Stimulated activated naive CD4-positive, alpha-beta T cell treated with Interleukin-2 at 50 U/mL for 16 hours (primary cell): ENCODE measurements around the gene UBE2O.

Experiments used
- DNase-seq: peaks from one replicate; lab custom pipeline; 2025; lab: John Stamatoyannopoulos, UW

Gene UBE2O

DNA sequence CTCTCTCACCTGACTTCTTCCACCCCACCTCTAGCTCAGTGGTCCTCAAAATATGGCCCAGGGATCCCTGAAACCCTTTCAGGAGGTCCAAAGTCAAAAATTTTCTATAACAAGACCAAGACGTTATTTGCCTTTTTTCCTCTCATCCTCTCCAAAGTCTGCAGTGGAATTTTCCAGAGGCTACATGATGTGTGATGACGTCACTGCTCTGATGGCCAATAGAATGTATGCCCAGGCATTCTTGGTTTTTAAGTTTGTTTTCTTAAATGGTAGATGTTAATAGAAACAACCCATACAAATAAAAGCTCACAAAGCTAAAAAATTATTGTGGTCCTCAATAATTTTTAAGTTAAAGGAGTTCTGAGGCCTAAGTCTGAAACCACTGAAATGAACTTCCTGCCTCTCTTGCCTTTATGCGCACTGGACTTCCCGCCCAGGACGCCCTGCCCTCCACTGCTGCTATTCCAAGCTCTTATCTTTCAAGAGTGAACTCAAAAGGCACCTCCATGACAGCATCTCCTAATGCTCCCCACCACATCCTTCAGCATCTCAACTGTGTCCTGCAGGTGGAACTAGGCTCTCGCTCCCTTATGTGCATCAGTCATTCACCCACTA lies 13.5 kb downstream of the UBE2O start:
- no peak for DNase-seq

DNA sequence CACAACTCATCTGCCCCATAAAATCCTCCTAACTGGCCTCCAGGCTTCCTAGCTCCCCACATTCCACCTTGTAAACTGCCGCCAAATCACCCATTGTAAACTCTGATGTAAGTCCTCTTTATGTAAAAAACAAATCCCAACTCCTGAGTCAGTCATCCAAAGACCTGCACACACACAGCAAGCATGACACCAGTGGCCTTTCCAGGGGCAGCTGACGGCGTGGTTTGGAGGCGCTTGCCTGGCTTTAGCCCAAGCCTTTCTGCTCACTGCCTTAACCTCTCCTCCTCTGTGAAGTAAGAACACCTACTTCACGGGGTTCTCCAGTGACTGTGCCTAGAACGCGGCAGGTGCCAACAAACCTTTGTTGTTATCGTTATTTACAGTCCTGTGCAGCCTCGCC lies 14.0 kb downstream of the UBE2O start:
- no peak for DNase-seq

DNA sequence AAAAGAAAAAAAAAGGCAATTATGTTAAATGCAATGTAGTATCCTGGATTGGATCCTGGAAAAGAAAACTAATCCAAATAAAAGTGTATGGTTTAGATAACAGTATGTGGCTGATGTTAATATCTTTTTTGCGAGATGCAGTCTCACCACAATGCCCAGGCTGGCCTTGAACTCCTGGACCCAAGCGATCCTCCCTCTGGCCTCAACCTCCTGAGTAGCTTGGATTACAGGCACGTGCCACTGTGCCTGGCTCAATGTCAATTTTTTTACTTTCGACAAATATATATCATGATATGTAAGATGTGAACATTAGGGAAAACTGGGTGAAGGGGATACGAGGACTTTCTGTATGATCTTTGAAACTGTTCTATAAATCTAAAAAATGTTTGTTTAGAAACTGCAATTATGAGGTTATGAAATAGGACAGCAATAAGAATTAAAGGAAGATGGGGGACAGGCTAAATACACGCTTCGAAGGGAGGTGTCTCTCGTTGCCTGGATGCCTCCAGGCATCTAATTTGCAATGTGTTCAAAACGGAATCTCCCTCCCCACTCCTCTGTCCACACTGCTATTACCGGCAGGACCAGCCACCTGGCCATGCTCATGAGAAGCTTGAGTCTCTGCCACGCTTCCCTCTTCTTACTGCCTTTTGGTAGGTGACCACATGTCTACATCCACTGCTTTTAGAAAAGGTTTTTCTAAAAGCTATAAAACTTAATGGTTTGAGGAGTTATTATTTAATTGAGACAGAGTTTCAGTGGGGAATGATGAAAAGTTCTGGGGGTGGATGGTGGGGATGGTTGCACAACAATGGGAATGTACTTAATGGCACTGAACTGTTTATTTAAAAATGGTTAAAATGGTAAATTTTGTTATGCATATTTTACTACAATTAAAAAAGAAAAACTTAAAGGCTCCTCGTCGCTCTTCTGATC lies 15.2 kb downstream of the UBE2O start:
- DNase-seq: no peak

DNA sequence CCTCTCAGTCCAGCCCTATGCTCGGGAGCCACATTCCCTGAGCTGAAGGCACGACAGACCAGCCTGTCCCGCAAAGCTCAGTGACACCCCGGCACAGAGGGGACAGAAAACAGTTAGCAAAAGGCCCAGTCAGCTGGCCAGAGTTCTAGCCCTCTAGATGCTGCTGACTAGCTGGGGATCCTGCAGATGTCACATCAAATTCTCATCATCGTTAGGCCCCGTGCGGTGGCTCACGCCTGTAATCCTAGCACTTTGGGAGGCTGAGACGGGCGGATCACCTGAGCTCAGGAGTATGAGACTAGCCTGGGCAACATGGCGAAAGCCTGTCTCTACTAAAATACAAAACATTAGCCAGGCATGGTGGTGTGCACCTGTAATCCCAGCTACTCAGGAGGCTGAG lies 17.2 kb downstream of the UBE2O start:
- no peak for DNase-seq

DNA sequence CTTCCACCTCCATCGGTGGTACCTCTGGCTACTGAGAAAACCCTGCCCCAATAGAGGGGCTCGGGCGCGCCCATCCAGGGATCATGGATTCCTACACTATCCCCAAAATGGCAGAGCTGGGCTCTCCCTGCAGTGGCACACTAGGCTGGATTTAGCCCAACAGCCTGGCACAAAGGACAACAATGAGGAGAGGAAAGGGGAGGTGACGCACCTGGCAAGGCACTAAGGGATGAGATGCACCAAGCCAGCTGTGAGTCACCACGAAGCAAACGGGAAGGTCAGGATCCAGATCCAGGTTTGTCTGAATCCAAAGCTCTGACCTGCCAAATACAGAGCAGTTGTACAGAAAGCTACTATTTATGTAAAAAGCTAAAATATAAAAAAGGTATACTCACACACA lies 18.1 kb downstream of the UBE2O start:
- no peak for DNase-seq

DNA sequence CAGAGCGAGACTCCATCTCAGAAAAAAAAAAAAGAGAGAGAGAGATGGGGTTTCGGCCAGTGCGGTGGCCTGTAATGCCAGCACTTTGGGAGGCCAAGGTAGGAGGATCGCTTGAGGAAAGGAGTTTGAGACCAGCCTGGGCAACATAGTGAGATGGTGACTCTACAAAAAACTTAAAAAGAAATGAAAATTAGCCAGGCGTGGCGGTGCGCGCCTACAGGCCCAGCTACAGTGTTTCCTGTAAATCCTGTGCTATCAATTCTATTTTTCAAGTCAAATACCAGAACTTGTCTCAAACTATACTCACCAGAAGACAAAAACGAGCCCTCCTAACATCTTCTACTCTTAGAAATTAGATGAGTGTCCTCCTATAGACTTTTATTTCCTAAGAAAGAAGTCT lies 19.3 kb downstream of the UBE2O start:
- no peak for DNase-seq

DNA sequence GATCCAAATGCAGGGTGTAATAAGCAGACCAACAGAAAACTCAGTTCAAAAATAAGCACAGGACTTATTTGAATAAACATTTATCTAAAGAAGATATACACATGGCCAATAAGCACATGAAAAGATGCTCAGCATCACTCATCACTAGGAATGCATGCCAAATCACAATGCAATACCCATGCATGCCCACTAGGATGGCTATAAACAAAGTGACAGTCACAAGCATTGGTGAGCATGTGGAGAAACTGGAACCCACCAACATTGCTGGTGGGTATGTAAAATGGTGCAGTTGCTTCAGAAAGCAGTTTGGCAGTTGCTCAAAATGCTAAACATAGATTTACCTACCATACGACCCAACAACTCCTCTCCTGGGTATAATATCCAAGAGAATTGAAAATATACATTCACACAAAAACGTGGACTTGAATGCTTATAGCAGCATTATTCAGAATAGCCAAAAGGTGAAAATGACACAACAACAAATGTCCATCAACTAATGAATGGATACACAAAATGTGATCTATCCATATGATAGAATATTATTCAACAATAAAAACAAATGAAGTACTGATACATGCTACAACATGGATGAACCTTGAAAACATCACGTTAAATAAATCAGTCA lies 20.1 kb downstream of the UBE2O start:
- no peak for DNase-seq

DNA sequence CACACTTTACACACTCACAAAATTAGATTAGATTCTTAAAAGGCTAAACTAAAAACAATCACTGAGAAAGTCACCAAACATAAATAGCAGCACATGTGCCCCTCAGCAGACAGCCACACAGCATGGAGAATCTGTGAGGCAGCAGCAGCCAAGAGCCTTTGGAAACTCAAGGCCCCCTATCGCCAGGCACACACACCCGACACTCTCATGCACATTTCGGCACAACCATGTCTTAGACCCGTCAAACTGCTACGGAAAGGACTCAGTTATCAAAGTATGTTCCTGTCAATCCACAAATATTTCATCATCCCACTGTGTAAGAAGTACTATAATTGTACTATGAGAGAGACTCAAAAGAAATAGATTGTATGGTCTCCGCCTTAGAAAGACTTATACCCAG lies 20.9 kb downstream of the UBE2O start:
- DNase-seq: no peak

DNA sequence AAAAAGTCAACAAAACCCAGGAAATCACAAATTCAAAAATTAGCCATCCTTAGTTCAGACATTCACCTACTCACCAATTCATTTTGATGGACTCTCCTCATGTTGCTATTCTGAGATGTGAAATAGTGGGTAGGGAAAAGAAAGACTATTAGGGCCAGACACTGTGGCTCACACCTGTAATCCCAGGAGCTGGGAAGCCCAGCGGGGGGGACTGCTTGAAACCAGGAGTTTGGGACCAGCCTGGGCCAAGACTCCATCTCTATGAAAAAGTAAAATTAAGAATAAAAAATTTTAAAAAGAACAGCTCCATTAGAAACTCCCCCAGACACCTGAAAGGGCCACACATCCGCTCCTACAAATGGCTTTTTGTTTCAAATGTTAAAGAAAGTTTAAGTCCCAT lies 21.4 kb downstream of the UBE2O start:
- no peak for DNase-seq

DNA sequence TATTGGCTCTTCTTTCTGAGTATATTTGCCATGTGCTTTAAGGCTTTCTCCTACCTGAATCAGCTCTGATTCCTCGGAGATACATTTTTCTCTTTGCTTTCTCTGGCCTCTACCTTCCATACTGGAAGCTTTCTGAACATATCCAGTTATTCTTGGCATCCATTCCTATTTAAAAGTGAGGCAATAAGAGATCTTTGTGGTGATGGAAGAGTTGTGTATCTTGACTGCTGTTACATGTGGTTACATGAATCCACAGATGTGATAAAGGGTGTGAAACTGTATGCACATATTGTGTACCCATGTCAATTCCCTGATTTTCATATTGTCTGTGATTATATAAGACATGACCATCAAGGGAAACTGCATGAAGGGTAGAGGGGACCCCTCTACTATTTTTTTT lies 24.4 kb downstream of the UBE2O start:
- DNase-seq: no peak

DNA sequence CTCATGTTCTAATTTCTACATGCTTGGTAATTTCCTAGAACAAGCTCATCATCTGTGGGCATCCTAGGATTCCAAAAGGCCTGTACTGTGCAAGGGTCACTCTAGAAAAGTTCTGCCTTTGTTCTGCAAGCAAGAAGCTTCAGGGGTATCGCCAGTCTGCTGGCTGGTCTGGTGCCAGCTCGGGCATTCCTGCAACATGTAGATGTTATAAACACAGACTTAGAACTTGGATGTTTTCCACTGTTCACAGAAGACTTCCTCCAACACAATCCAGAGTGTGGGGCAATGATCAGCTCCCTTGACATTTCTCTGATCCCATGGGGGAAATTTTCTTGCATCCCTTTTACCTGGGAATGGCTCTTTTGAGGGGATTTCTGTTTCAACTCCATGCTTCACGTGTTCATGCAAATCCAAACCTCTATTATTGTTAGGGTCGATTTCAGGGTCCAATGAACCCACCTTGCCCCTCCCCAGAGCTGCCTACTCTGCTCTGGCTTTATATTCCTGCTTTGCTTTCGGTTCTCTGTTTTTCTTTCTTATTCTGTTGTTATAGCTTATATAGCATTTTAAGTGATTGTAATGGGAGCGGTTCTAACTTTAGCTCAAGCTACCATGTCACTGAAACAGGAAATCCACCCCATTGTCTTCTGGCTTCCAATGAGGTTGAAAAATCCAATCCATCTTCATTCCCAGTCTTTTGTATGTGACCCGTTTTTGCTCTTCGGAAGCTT lies 25.3 kb downstream of the UBE2O start:
- DNase-seq: no peak

DNA sequence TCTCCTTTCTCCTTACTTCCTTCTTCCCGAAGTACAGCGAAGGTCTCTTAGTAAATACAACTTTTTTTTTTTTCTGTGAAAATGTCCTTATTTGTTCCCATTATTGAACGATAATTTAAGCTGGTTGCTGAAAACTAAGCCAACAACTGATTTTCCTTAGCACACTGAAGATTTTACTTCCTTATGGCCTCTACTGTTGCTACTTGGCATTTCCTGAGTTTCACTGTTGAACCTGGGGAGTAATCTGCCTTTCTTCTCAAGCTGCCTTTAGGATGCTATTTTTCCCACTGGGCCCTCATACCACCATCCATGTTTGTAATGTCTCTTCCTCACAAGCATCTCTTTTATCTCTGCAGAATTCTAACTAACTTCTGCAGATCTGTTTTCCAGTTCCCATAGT lies 26.1 kb downstream of the UBE2O start:
- no peak for DNase-seq

DNA sequence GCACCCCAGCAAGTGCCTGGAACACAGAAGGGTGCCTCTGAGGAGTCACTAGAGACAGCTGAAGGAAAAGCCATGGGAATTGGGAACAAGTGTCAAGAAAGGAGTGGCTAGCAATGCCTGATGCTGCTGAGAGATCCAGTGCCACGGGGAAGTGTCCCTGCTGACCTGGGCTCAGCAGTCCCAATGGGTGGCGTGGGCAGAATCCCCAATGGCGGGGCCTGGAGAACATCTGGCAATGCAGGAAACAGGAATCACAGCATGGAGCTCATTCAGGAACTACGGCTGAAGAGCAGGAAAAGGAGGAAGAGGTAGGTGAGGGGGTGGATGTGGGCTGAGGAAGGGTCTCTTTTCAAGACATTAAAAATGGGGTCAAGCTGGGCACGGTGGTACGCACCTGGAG lies 30.1 kb downstream of the UBE2O start:
- DNase-seq: no peak

DNA sequence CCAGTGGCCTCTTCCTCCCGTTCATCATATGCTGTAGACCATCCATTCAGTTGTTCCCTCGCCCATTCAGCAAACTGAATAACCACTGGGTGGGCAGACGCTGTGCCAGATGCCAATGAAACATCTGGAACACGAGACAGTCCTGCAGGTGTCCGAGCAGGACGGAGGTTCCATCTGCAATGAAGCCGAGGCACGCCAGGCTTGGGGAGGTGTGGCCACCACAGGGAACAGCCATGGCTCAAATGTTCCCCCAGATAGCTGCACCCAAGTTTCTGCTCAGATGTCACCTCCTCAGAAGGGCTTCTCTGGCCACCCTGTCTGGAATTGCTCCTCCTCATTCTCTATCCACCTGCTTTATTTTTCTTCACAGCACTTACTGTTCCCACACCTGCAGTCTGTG lies 30.5 kb downstream of the UBE2O start:
- DNase-seq: no peak

DNA sequence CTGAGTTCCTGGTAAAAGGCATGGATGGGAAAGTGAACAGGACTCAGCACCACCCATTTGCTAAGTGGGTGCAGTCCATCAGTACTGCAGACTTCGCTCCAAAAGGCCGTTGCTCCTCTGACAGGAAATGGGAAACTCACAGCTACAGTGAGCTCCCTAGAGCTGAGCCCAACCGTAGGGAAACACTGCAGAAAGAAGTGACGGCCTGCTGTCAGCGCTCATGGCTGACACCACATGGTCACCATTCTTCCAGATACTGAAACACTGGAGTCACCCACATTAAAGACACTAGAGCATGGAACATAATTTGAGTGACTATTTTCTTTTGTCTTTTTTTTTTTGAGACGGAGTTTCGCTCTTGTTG lies 31.9 kb downstream of the UBE2O start:
- DNase-seq: no peak

DNA sequence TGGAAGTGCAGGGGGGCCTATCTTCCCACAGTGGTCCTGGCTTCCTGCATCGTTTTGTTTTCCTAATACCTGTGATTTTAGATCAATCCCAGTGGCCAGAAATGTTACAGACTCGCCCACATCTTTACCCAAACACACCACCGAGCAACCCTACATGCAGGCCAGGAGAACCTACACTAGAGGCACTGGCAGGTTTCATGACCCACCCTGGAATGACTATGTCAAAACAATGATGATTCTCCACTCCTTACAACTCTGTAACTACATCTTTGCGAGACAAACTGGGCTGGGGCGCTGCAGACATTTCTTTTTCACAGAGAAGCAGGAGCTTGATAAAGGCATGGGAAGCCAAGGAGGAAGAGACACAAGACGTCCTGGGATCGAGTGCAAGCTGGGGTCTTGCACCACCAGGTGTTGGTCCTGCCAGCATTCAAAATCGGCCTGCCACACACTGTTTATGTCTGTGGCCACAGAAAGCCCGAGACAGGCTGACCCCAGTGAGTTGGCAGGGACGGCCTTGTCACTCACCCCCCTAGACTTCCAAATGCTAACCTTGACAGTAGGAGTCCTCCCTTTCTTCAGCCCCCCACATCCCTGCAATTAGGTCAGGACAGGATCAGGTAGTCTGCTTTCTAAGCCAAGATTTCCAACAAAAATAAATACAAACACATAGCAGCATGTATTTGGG lies 32.5 kb downstream of the UBE2O start:
- DNase-seq: no peak

DNA sequence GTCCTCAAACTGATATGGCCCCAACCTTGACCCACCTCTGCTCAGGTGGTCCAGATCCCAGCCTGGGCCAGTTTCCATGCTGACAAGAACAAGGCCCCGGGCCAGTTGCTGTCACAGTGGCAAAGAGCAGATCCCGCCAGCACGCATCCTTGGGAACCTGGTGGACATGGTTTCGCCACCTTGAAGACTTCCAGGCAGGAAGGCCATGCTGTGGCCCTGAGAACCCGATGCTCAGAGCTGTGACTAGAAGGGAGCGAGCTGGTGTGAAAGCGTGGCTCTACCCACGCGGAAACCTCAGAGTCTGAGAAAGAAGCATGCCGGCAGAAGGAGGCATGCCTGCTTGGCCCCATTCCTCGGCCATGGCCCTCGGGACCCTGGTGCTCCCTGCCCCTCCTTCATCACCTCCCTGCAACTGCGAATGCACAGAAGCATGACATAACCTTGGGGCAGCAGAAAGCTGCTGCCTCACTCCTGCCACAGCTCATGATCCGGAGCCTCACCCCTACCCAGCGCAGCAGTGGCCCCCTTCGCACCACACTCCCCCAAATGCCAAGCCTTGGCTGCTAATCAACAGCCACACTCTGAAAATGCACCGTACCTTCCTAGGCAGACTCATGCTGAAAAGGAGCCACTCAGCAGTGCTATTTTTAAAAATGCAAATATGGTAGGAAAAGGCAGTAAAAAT lies 33.2 kb downstream of the UBE2O start:
- no peak for DNase-seq

DNA sequence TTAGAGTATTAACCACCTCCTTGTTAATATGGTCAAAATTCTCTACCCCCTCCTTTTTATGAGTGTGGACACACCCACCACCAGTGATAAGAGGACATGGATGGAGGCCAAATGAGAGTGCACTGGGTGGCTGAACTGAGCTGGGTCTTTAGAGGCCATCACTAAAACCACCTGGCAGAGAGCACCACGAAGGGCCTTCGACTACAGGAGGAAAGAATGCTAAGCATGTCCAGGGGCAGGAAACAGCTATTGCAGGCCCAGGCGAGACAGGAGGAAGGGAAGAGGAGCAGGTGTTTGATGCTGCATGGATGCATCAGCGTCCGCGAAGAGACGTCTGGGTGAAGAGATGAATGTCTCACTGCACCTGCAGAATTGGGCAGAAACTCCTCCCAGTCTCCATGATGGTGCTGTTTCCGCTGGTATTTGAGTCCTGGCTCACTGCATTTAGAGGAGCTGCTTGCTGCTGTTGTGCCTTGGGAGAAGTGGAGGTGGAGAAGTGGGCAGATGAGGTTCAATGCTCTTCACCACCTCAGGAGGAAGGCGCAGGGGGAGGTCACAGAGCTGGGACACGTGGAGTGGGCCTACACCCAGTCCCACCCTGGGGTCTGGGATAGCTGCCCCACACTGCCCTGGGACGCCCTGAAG lies 35.3 kb downstream of the UBE2O start:
- DNase-seq: no peak

DNA sequence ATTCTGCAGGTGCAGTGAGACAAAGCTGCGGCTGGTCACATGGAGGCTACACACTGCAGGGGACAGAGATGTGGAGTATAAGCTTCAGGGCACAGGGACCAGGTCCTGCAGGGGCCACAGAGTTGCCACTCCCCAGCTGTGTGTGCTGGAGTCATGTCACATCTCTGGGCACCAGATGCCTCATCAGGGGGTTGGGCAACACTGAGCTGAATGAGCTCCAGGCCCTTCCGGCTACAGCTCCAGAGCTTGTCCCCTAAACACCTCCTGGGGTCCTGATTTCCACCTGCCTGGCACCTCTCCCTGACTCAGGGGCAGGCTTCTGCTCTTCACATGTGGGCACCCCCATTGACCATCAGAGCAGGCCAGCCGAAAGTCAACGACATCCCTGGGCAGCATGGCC lies 36.1 kb downstream of the UBE2O start:
- DNase-seq: no peak

DNA sequence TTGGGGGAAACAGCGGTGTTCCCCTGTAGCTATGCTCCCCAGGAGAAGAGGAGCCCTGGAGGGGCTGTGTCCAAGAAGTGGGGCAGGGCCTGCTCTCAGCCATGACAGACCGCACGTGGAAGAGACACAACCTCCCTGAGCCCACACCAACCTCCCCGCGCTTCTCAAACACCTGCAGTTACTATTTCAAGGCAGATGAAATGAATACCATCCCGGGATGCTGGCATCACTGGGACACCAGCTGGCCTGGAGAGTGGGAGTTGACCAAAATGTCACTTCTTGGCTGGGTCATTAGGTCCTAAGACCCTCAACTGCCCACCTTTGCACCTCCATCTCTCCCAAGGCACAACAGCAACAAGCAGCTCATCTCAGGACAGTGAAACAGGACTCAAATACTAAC lies 36.5 kb downstream of the UBE2O start:
- no peak for DNase-seq

DNA sequence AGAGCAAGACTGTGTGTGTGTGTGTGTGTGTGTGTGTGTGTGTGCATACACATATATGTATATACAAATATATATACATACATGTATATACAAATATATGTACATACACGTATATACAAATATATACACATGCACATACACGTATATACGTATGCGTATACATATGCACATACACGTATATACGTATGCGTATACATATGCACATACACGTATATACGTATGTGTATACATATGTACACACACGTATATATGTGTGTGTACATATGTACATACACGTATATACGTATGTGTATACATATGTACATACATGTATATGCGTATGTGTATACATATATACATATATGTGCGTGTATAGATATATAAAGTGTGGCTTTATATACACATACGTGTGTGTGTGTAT lies 37.2 kb downstream of the UBE2O start:
- no peak for DNase-seq
